ENCODE results near the gene NCCRP1. TPM values are rescaled to one million over a fixed set of nuclear protein-coding genes. Genes with fewer than 3 reads are reported as not detected.

The NCCRP1 gene
- total and polyA plus RNA-seq, 10 of the 15 experiments (the other 5 are each of a cell fraction or from before 2014, with no cell fraction given) = not detected

DNA sequence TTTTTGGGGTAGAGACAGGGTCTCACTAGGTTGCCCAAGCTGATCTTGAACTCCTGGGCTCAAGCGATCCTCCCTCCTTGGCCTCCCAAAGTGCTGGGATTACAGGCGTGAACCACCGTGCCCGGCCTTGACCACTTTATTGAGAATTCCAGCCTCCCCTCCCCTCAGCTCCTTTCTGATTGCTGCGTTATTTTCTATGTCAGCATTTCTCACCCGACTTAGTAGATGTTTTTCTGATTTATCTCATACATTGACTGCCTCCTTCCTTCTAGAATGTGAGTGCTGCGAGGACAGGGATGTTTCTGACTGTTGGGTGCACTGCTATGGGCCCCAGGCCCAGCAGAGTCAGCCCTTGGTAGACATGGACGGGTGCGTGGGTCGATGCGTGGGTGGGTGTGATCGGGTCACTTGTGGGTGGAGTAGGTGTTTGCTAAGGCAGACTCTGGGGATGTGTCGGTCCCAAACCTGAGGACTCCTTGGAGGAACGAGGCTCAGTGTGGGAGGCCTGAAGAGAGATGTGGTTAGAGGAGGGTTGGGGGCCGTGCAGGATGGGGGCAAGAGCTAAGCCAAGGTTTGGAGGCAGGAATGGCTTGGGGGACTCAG lies 34.2 kb upstream of the NCCRP1 start:
- in situ Hi-C loops (cut with MboI) (no loop called here), intact Hi-C loops (cut with micrococcal nuclease; ENCODE audit: unreplicated experiment) (no loop called here)
- RAD21 ChIA-PET (ENCODE audit: unreplicated experiment) = interaction anchor here (0.6 kb wide), 1 partner anchor 348 kb away, joined by 6 read pairs; no protein-coding TSS in a partner anchor
- H3K4me3 ChIP-seq = no peak overlapping the region
- DNase-seq (ENCODE audit: low read depth, low spot score) (no peak), ATAC-seq (no peak), FAIRE-seq (no peak)
- H3K9ac ChIP-seq (ENCODE audit: control insufficient read depth, insufficient read depth, low read length) = no peak overlapping the region
- POLR2A ChIA-PET = no interaction called here
- CTCF ChIA-PET = no interaction called here
- no peaks in the 10 kb centered on the region for H3K9me3 ChIP-seq (replicated peaks; ENCODE audit: control insufficient read depth, insufficient read depth, low read length)
- no peak overlapping the region for H3K4me2 ChIP-seq (ENCODE audit: control insufficient read depth, insufficient read depth)
- no peaks in the 10 kb centered on the region for H3K27me3 ChIP-seq (replicated peaks in 1 of 2; ENCODE audit: control insufficient read depth in 2 of 2, insufficient read depth in 2 of 2, low read length in 1 of 2)
- no peaks in the 10 kb centered on the region for H3K4me1 ChIP-seq (ENCODE audit: control insufficient read depth, insufficient read depth, low read length)
- H4K20me1 ChIP-seq (ENCODE audit: control insufficient read depth, insufficient read depth) = no peaks in the 10 kb centered on the region
- TF ChIP-seq ATF7 (IDR thresholded peaks at IDR 0.05; ENCODE audit: low read depth) = no peak
- no peak for TF ChIP-seq TARDBP (IDR thresholded peaks at IDR 0.05; ENCODE audit: borderline replicate concordance)
- TF ChIP-seq, protein P1, sequence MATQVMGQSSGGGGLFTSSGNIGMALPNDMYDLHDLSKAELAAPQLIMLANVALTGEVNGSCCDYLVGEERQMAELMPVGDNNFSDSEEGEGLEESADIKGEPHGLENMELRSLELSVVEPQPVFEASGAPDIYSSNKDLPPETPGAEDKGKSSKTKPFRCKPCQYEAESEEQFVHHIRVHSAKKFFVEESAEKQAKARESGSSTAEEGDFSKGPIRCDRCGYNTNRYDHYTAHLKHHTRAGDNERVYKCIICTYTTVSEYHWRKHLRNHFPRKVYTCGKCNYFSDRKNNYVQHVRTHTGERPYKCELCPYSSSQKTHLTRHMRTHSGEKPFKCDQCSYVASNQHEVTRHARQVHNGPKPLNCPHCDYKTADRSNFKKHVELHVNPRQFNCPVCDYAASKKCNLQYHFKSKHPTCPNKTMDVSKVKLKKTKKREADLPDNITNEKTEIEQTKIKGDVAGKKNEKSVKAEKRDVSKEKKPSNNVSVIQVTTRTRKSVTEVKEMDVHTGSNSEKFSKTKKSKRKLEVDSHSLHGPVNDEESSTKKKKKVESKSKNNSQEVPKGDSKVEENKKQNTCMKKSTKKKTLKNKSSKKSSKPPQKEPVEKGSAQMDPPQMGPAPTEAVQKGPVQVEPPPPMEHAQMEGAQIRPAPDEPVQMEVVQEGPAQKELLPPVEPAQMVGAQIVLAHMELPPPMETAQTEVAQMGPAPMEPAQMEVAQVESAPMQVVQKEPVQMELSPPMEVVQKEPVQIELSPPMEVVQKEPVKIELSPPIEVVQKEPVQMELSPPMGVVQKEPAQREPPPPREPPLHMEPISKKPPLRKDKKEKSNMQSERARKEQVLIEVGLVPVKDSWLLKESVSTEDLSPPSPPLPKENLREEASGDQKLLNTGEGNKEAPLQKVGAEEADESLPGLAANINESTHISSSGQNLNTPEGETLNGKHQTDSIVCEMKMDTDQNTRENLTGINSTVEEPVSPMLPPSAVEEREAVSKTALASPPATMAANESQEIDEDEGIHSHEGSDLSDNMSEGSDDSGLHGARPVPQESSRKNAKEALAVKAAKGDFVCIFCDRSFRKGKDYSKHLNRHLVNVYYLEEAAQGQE (IDR thresholded peaks at IDR 0.05; ENCODE audit: low read depth, low read length) = no peak
- TF ChIP-seq POLR2AphosphoS2 (IDR thresholded peaks at IDR 0.05; ENCODE audit: low read depth, low read length) = no peak
- no peak for TF ChIP-seq WRNIP1 (IDR thresholded peaks at IDR 0.05; ENCODE audit: borderline replicate concordance, low read depth, low read length)
- no peak for TF ChIP-seq CEBPB (IDR thresholded peaks at IDR 0.05; ENCODE audit: borderline replicate concordance in 1 of 2, low read depth in 2 of 2, low read length in 2 of 2)
- no peak for TF ChIP-seq CBX5 (IDR thresholded peaks at IDR 0.05; ENCODE audit: low read depth)
- SMC1A ChIA-PET (ENCODE audit: uncharacterized antibody, unreplicated experiment) = interaction anchor here (1.7 kb wide), 1 partner anchor 18 kb away, joined by 4 read pairs; no protein-coding TSS in a partner anchor
- no peaks in the 10 kb centered on the region for H3K79me2 ChIP-seq (ENCODE audit: control insufficient read depth, insufficient read depth, low read length)
- no TSS peak for BruUV-seq (replicated peaks)
- WGBS (ENCODE audit: insufficient coverage, insufficient replicate concordance, low lambda C conversion rate, missing lambda C conversion rate) = 61% methylated on average over 14 of the region's 15 CpGs
- no peak overlapping the region for H2AFZ ChIP-seq (ENCODE audit: control insufficient read depth, low read depth, low read length)
- H3K27ac ChIP-seq (ENCODE audit: control insufficient read depth, insufficient read depth) = no peak overlapping the region
- no peaks in the 10 kb centered on the region; a peak in 1 of 4 replicates for H3K36me3 ChIP-seq (ENCODE audit: control insufficient read depth in 2 of 2, insufficient read depth in 2 of 2, low read length in 1 of 2)

All from GM12878 (cell line).